Loucy (cell line): Measurements from ENCODE around the gene AGAP1.

Experiments used
- H2AFZ ChIP-seq: fragments of 200-600 bp; sonication (generic); 2 replicates; pipeline ENCODE4 v1.6.0; 2016; ENCODE audit warnings: antibody characterized with exemption, mild to moderate bottlenecking, low read length, moderate library complexity
- H3F3A ChIP-seq: fragments of 200-600 bp; 2 replicates; pipeline ENCODE4 v1.6.0; 2016; ENCODE audit warnings: antibody characterized with exemption, low read depth, mild to moderate bottlenecking
- H3K27me3 ChIP-seq: fragments of 200-600 bp; sonication (generic); 2 replicates; pipeline ENCODE4 v1.6.1; 2014; ENCODE audit warnings: low read length, mild to moderate bottlenecking; ENCODE audit not compliant: insufficient read depth, poor library complexity, severe bottlenecking
- H3K36me3 ChIP-seq: fragments of 200-600 bp; sonication (generic); 2 replicates; pipeline ENCODE4 v1.6.1; 2016; ENCODE audit warnings: low read length; ENCODE audit not compliant: insufficient read depth
- H3K4me1 ChIP-seq: fragments of 200-600 bp; sonication (generic); 2 replicates; pipeline ENCODE4 v1.5.1; 2014; ENCODE audit warnings: low read length, mild to moderate bottlenecking; ENCODE audit not compliant: insufficient read depth, poor library complexity, severe bottlenecking
- H3K4me2 ChIP-seq: fragments of 200-600 bp; sonication (generic); 2 replicates; pipeline ENCODE4 v1.6.0; 2014; ENCODE audit warnings: antibody characterized with exemption, low read length, low read depth, mild to moderate bottlenecking; ENCODE audit not compliant: poor library complexity, severe bottlenecking
- H3K4me3 ChIP-seq: fragments of 200-600 bp; sonication (generic); 2 replicates; pipeline ENCODE4 v1.5.1; 2014; ENCODE audit warnings: low read length, mild to moderate bottlenecking, mixed read lengths; ENCODE audit not compliant: poor library complexity, severe bottlenecking
- H3K79me2 ChIP-seq: fragments of 200-600 bp; sonication (generic); 2 replicates; pipeline ENCODE4 v1.6.1; 2014; ENCODE audit warnings: low read length; ENCODE audit not compliant: insufficient read depth
- H3K9ac ChIP-seq: fragments of 200-600 bp; sonication (generic); 2 replicates; pipeline ENCODE4 v1.6.0; 2014; ENCODE audit warnings: mild to moderate bottlenecking, low read depth, low read length, moderate library complexity; ENCODE audit not compliant: poor library complexity, severe bottlenecking
- H3K9me2 ChIP-seq: fragments of 200-600 bp; sonication (generic); replicated peaks from 2 replicates; pipeline ENCODE4 v1.6.1; 2016; ENCODE audit warnings: low read depth, low read length, mixed read lengths
- H3K9me3 ChIP-seq: fragments of 200-600 bp; sonication (generic); 2 replicates; pipeline ENCODE4 v1.6.1; 2014; ENCODE audit warnings: mild to moderate bottlenecking, antibody characterized with exemption, low read length, low read depth; ENCODE audit not compliant: insufficient read depth
- H4K20me1 ChIP-seq: fragments of 200-600 bp; sonication (generic); 2 replicates; pipeline ENCODE4 v1.6.0; 2014; ENCODE audit warnings: antibody characterized with exemption, low read length, mild to moderate bottlenecking; ENCODE audit not compliant: insufficient read depth, poor library complexity, severe bottlenecking
- CTCF ChIP-seq: fragments of 200-600 bp; sonication (generic); conservative IDR thresholded peaks from 2 replicates; pipeline ENCODE4 v1.5.1; 2014; ENCODE audit warnings: mild to moderate bottlenecking, antibody characterized with exemption, low read length
- EZH2phosphoT487 ChIP-seq: fragments of 200-600 bp; IDR thresholded peaks from 2 replicates; pipeline ENCODE4 v1.6.1; 2018; ENCODE audit warnings: antibody characterized with exemption, mild to moderate bottlenecking, moderate library complexity, borderline replicate concordance

Gene AGAP1

GRCh38 chr2:235678712-235679111 lies 184.9 kb downstream of the AGAP1 start:
- TF ChIP-seq CTCF: no peak
- no peak for TF ChIP-seq EZH2phosphoT487
- peaks cover 15% of the 10 kb centered on the region for H3K4me1 ChIP-seq
- no peaks in the 10 kb centered on the region for H3F3A ChIP-seq
- no peaks in the 10 kb centered on the region for H4K20me1 ChIP-seq
- H3K4me3 ChIP-seq: no peak overlapping the region
- no peak overlapping the region for H2AFZ ChIP-seq
- no peaks in the 10 kb centered on the region for H3K9me3 ChIP-seq
- H3K4me2 ChIP-seq: peak overlapping the region; percentile 13
- peaks cover 82% of the 10 kb centered on the region for H3K79me2 ChIP-seq
- H3K9me2 ChIP-seq: no peaks in the 10 kb centered on the region
- no peaks in the 10 kb centered on the region for H3K27me3 ChIP-seq
- H3K9ac ChIP-seq: no peak overlapping the region
- no peaks in the 10 kb centered on the region for H3K36me3 ChIP-seq

GRCh38 chr2:235679471-235679870 lies 185.6 kb downstream of the AGAP1 start:
- TF ChIP-seq CTCF (no peak), EZH2phosphoT487 (no peak)
- Histone ChIP-seq H3F3A (no peaks in the 10 kb centered on the region), H3K79me2 (peaks cover 79% of the 10 kb centered on the region), H3K9me3 (no peaks in the 10 kb centered on the region), H3K27me3 (no peaks in the 10 kb centered on the region), H3K9ac (no peak overlapping the region), H3K4me3 (no peak overlapping the region), H4K20me1 (no peaks in the 10 kb centered on the region), H2AFZ (no peak overlapping the region), H3K36me3 (no peaks in the 10 kb centered on the region), H3K4me2 (no peak overlapping the region), H3K4me1 (peaks cover 18% of the 10 kb centered on the region), H3K9me2 (no peaks in the 10 kb centered on the region)

- H3K27me3 ChIP-seq: no peaks in the 10 kb centered on the region
- peaks cover 68% of the 10 kb centered on the region for H3K79me2 ChIP-seq
- H3K9ac ChIP-seq: peak overlapping the region; percentile 56
- no peak overlapping the region for H2AFZ ChIP-seq
- H3F3A ChIP-seq: no peaks in the 10 kb centered on the region
- H3K4me2 ChIP-seq: peak overlapping the region; percentile 69
- H4K20me1 ChIP-seq: no peaks in the 10 kb centered on the region
- H3K9me3 ChIP-seq: no peaks in the 10 kb centered on the region
- peaks cover 22% of the 10 kb centered on the region for H3K4me1 ChIP-seq
- no peak for TF ChIP-seq CTCF
- TF ChIP-seq EZH2phosphoT487: no peak
- H3K4me3 ChIP-seq: peak overlapping the region; percentile 52
- H3K36me3 ChIP-seq: no peaks in the 10 kb centered on the region
- H3K9me2 ChIP-seq: no peaks in the 10 kb centered on the region
These were observed 191.3 kb downstream of the AGAP1 start for GRCh38 chr2:235685024-235685721.
